ENCODE results near the gene BRMS1.

The BRMS1 gene

GRCh38 chr11:66366844-66367477, 22.1 kb upstream of the BRMS1 start:
- Histone ChIP-seq H3K36me3 (ENCODE audit: insufficient read depth) (no peaks in the 10 kb centered on the region), H3K79me2 (ENCODE audit: insufficient read depth, low read depth) (no peaks in the 10 kb centered on the region), H3K27ac (no peak overlapping the region), H3K4me3 (IDR thresholded peaks at IDR 0.05; ENCODE audit: insufficient read depth, low read depth, low read length) (no peak overlapping the region), H3K4me1 (ENCODE audit: low read depth, poor library complexity, severe bottlenecking) (no peaks in the 10 kb centered on the region), H3K4me2 (no peak overlapping the region), H3K9ac (no peak overlapping the region), H4K20me1 (ENCODE audit: insufficient read depth) (no peaks in the 10 kb centered on the region), H2AFZ (ENCODE audit: low read depth) (no peak overlapping the region), H3K27me3 (ENCODE audit: insufficient read depth, low read depth) (peaks cover 34% of the 10 kb centered on the region)
- TF ChIP-seq CTCF (conservative IDR thresholded peaks at IDR 0.05; ENCODE audit: low read depth, low read length), result no peak

GRCh38 chr11:66365711-66366619, 21.1 kb upstream of the BRMS1 start:
- H3K4me3 ChIP-seq (IDR thresholded peaks at IDR 0.05; ENCODE audit: insufficient read depth, low read depth, low read length), result no peak overlapping the region
- H4K20me1 ChIP-seq (ENCODE audit: insufficient read depth), result no peaks in the 10 kb centered on the region
- no peak overlapping the region for H3K4me2 ChIP-seq
- H2AFZ ChIP-seq (ENCODE audit: low read depth), result no peak overlapping the region
- peaks cover 26% of the 10 kb centered on the region; the same call in 1 of the 2 replicates for H3K27me3 ChIP-seq (ENCODE audit: insufficient read depth, low read depth)
- H3K36me3 ChIP-seq (ENCODE audit: insufficient read depth), result no peaks in the 10 kb centered on the region
- H3K79me2 ChIP-seq (ENCODE audit: insufficient read depth, low read depth), result no peaks in the 10 kb centered on the region
- TF ChIP-seq CTCF (conservative IDR thresholded peaks at IDR 0.05; ENCODE audit: low read depth, low read length), result no peak
- H3K27ac ChIP-seq, result no peak overlapping the region
- no peaks in the 10 kb centered on the region for H3K4me1 ChIP-seq (ENCODE audit: low read depth, poor library complexity, severe bottlenecking)
- H3K9ac ChIP-seq, result no peak overlapping the region

- TF ChIP-seq CTCF (conservative IDR thresholded peaks at IDR 0.05; ENCODE audit: low read depth, low read length), result no peak
- no peak overlapping the region for H3K4me2 ChIP-seq
- H3K27ac ChIP-seq, result no peak overlapping the region
- no peak overlapping the region for H2AFZ ChIP-seq (ENCODE audit: low read depth)
- no peaks in the 10 kb centered on the region for H3K4me1 ChIP-seq (ENCODE audit: low read depth, poor library complexity, severe bottlenecking)
- no peak overlapping the region for H3K9ac ChIP-seq
- H3K36me3 ChIP-seq (ENCODE audit: insufficient read depth), result no peaks in the 10 kb centered on the region
- no peaks in the 10 kb centered on the region for H3K79me2 ChIP-seq (ENCODE audit: insufficient read depth, low read depth)
- no peaks in the 10 kb centered on the region for H4K20me1 ChIP-seq (ENCODE audit: insufficient read depth)
- peaks cover 23% of the 10 kb centered on the region; the same call in 1 of the 2 replicates for H3K27me3 ChIP-seq (ENCODE audit: insufficient read depth, low read depth)
- no peak overlapping the region for H3K4me3 ChIP-seq (IDR thresholded peaks at IDR 0.05; ENCODE audit: insufficient read depth, low read depth, low read length)
Observed at GRCh38 chr11:66365166-66365565, 20.3 kb upstream of the BRMS1 start.

GRCh38 chr11:66363805-66364535, 19.1 kb upstream of the BRMS1 start:
- Histone ChIP-seq H3K9ac (no peak overlapping the region), H3K4me2 (no peak overlapping the region), H3K4me3 (IDR thresholded peaks at IDR 0.05; ENCODE audit: insufficient read depth, low read depth, low read length) (no peak overlapping the region), H3K79me2 (ENCODE audit: insufficient read depth, low read depth) (no peaks in the 10 kb centered on the region), H3K4me1 (ENCODE audit: low read depth, poor library complexity, severe bottlenecking) (no peaks in the 10 kb centered on the region), H3K27me3 (ENCODE audit: insufficient read depth, low read depth) (peaks cover 15% of the 10 kb centered on the region; the same call in 1 of the 2 replicates), H2AFZ (ENCODE audit: low read depth) (no peak overlapping the region), H3K36me3 (ENCODE audit: insufficient read depth) (no peaks in the 10 kb centered on the region), H4K20me1 (ENCODE audit: insufficient read depth) (no peaks in the 10 kb centered on the region), H3K27ac (no peak overlapping the region)
- peak; percentile 80 for TF ChIP-seq CTCF (conservative IDR thresholded peaks at IDR 0.05; ENCODE audit: low read depth, low read length)
